NB4 (cell line): ENCODE results near the gene CLEC16A.

Experiments used
- DNase-seq: peaks from one replicate; pipeline ENCODE4 v3.0.0; 2010; ENCODE audit warnings: low read depth
- H3K4me3 ChIP-seq: one replicate; pipeline ENCODE4 v1.5.1; 2011; ENCODE audit warnings: mild to moderate bottlenecking, low read depth, low read length, moderate library complexity
- CTCF ChIP-seq: IDR thresholded peaks from one replicate; pipeline ENCODE4 v1.5.1; 2012; ENCODE audit warnings: low read depth, low read length
- MAX ChIP-seq: IDR thresholded peaks from 2 replicates; pipeline ENCODE4 v1.6.1; 2011; ENCODE audit warnings: low read depth, low read length
- MYC ChIP-seq: IDR thresholded peaks from 2 replicates; pipeline ENCODE4 v1.6.1; 2011; ENCODE audit warnings: low read depth, low read length
- POLR2A ChIP-seq: IDR thresholded peaks from 2 replicates; pipeline ENCODE4 v1.6.1; 2011; ENCODE audit warnings: mild to moderate bottlenecking; ENCODE audit not compliant: insufficient read length; ENCODE audit errors: extremely low read depth

Gene CLEC16A

GRCh38 chr16:11225677-11226549 lies 281.5 kb downstream of the CLEC16A start:
- H3K4me3 ChIP-seq: no peak overlapping the region
- DNase-seq: no peak
- TF ChIP-seq MYC (no peak), CTCF (no peak), POLR2A (no peak)

- TF ChIP-seq POLR2A (no peak), MAX (no peak), MYC (no peak), CTCF (no peak)
- DNase-seq: no peak
- H3K4me3 ChIP-seq: no peak overlapping the region
These were observed 285.1 kb downstream of the CLEC16A start for GRCh38 chr16:11229432-11229831.

GRCh38 chr16:11229906-11230305 lies 285.5 kb downstream of the CLEC16A start:
- H3K4me3 ChIP-seq: no peak overlapping the region
- TF ChIP-seq CTCF: no peak
- DNase-seq: no peak

GRCh38 chr16:11231367-11231970 lies 287.1 kb downstream of the CLEC16A start:
- H3K4me3 ChIP-seq: no peak overlapping the region
- no peak for DNase-seq
- TF ChIP-seq MYC: no peak
- TF ChIP-seq CTCF: no peak
- no peak for TF ChIP-seq MAX
- no peak for TF ChIP-seq POLR2A
